H1 (cell line): ENCODE measurements around the gene GSTCD.

ENCODE experiments used
- CEBPB ChIP-seq: IDR thresholded peaks from 2 replicates; pipeline ENCODE4 v1.6.1; 2012; ENCODE audit warnings: low read depth, low read length
- EZH2 ChIP-seq: fragments of 200-600 bp; sonication (generic); IDR thresholded peaks from 2 replicates; pipeline ENCODE4 v1.7.1; 2012; ENCODE audit warnings: low read depth, mild to moderate bottlenecking, moderate library complexity, low read length, inconsistent platforms; ENCODE audit not compliant: severe bottlenecking
- FOSL1 ChIP-seq: IDR thresholded peaks from 2 replicates; pipeline ENCODE4 v1.6.1; 2011; ENCODE audit warnings: mild to moderate bottlenecking, low read depth, low read length, moderate library complexity; ENCODE audit not compliant: insufficient read depth
- MAFK ChIP-seq: IDR thresholded peaks from 2 replicates; pipeline ENCODE4 v1.6.1; 2012; ENCODE audit warnings: low read depth, mild to moderate bottlenecking, improper control_type of control experiment, low read length
- MAX ChIP-seq: IDR thresholded peaks from 2 replicates; pipeline ENCODE4 v1.6.1; 2012; ENCODE audit warnings: inconsistent platforms
- POLR2A ChIP-seq, 2 experiments: IDR thresholded peaks; 1 replicate in 1 of 2; 2 replicates in 1 of 2; pipeline ENCODE4 v1.6.1; 2011; ENCODE audit warnings: low read depth in 2 of 2, low read length in 2 of 2, mild to moderate bottlenecking in 2 of 2; ENCODE audit errors: control extremely low read depth in 1 of 2
- POLR2AphosphoS5 ChIP-seq: IDR thresholded peaks from 2 replicates; pipeline ENCODE4 v1.6.1; 2011; ENCODE audit warnings: low read depth, low read length
- SP1 ChIP-seq: IDR thresholded peaks from 2 replicates; pipeline ENCODE4 v1.6.1; 2011; ENCODE audit warnings: low read depth, low read length
- TAF1 ChIP-seq: IDR thresholded peaks from 2 replicates; pipeline ENCODE4 v1.6.1; 2011; ENCODE audit warnings: mild to moderate bottlenecking, low read depth, low read length
- ZNF274 ChIP-seq: IDR thresholded peaks from 2 replicates; pipeline ENCODE4 v1.7.0; 2012; ENCODE audit warnings: low read length, borderline replicate concordance; ENCODE audit errors: extremely low read depth
- TF ChIP-seq, protein P1 (sequence below), 3 experiments: IDR thresholded peaks; 1 replicate in 2 of 3; 2 replicates in 1 of 3; pipeline versions ENCODE4 v1.5.1 to v1.6.1; 2011; ENCODE audit warnings: low read length in 3 of 3, mild to moderate bottlenecking in 3 of 3, inconsistent platforms in 2 of 3, low read depth in 1 of 3, moderate library complexity in 1 of 3; ENCODE audit not compliant: insufficient read depth in 1 of 3; ENCODE audit errors: control extremely low read depth in 1 of 3

DNA sequence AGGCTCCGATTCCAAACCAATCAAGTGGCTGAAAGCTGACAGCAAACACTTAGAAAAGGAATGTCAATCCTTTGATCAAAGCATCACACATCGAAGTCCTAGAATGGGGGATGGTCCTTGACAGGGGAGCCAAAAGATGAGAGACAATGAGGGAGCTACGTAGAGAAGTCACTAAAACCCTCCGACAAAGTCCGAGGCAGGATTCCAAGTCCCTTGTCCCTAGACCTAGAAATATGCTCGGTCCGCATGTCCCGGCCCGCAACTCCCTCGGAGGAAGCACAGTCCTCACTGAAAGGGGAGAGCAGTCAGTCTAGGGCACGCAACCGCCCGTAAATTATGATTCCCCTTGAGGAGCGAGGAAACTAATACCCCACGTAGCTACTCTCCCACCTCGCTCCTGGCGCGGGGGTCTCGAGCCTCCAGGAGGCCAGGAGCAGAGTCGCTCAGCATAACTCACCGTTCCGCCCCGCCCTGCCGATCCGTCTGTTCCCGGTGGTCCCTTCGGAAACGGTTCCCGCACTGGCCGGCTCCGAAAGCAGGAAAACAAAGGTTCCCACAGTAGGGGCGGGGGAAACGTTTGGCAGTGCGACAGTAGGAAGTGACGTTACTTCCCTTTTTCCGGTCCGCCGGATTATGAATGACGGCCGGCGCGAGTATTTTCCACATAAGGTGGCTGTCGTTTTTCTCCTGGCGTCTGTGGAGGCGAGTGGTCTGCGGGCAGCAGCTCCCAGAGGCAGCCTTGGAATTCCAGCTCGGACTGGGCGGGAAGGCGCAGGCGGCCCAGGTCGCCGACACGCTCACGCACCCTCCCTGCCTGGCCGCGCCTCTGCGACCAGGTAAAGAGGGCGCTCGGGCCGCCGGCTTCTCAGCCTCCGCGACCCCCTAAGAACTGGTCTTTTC, at the start of gene GSTCD, which contains the start of gene INTS12:
- TF ChIP-seq MAX (peak; percentile 83), EZH2 (no peak), SP1 (peak; percentile 81), FOSL1 (no peak), POLR2AphosphoS5 (peak; percentile 88), CEBPB (no peak; the same call in 1 of the 2 replicates), POLR2A (IDR thresholded peaks at IDR 0.05; ENCODE audit: control extremely low read depth in 1 of 2, low read depth in 2 of 2, low read length in 2 of 2) (peak; percentile 73 to 90), MAFK (no peak), ZNF274 (no peak), TAF1 (peak; percentile 95)
- TF ChIP-seq, protein P1, sequence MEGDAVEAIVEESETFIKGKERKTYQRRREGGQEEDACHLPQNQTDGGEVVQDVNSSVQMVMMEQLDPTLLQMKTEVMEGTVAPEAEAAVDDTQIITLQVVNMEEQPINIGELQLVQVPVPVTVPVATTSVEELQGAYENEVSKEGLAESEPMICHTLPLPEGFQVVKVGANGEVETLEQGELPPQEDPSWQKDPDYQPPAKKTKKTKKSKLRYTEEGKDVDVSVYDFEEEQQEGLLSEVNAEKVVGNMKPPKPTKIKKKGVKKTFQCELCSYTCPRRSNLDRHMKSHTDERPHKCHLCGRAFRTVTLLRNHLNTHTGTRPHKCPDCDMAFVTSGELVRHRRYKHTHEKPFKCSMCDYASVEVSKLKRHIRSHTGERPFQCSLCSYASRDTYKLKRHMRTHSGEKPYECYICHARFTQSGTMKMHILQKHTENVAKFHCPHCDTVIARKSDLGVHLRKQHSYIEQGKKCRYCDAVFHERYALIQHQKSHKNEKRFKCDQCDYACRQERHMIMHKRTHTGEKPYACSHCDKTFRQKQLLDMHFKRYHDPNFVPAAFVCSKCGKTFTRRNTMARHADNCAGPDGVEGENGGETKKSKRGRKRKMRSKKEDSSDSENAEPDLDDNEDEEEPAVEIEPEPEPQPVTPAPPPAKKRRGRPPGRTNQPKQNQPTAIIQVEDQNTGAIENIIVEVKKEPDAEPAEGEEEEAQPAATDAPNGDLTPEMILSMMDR (IDR thresholded peaks at IDR 0.05; ENCODE audit: control extremely low read depth in 1 of 3, insufficient read depth in 1 of 3, low read depth in 1 of 3, low read length in 3 of 3), result no peak
